DND-41 (cell line): ENCODE data around the gene RNF5.

Experiments used
- ATAC-seq: fragments of 200-7000 bp; cut with Tn5 transposase; 3 replicates; pipeline ENCODE4 v1.9.1; 2021; ENCODE audit warnings: low read depth; ENCODE audit not compliant: insufficient read depth
- DNase-seq: peaks from one replicate; pipeline ENCODE4 v3.0.0-alpha.2; 2020
- H2AFZ ChIP-seq: 2 replicates; pipeline ENCODE4 v1.6.0; 2012; ENCODE audit warnings: low read depth, low read length
- H3K27ac ChIP-seq: 2 replicates; pipeline ENCODE4 v1.5.1; 2012; ENCODE audit warnings: low read length, inconsistent platforms
- H3K27me3 ChIP-seq: fragments of 200-600 bp; sonication (generic); 2 replicates; pipeline ENCODE4 v1.6.0; 2012; ENCODE audit warnings: low read length, mild to moderate bottlenecking, inconsistent platforms; ENCODE audit not compliant: insufficient read depth, poor library complexity
- H3K36me3 ChIP-seq: 2 replicates; pipeline ENCODE4 v1.5.1; 2012; ENCODE audit warnings: low read length, inconsistent platforms; ENCODE audit not compliant: insufficient read depth
- H3K4me1 ChIP-seq: 2 replicates; pipeline ENCODE4 v1.5.1; 2012; ENCODE audit warnings: mild to moderate bottlenecking, low read length; ENCODE audit not compliant: insufficient read depth
- H3K4me2 ChIP-seq: 2 replicates; pipeline ENCODE4 v1.6.0; 2012; ENCODE audit warnings: mild to moderate bottlenecking, moderate library complexity, low read length, inconsistent platforms; ENCODE audit not compliant: insufficient read depth
- H3K4me3 ChIP-seq, 2 experiments: fragments of 200-600 bp in 1 of 2; shearing (Covaris generic) in 1 of 2; 2 replicates each; pipeline ENCODE4 v1.5.1; 2012 to 2016; ENCODE audit warnings: inconsistent platforms in 2 of 2, low read length in 2 of 2, mild to moderate bottlenecking in 2 of 2, low read depth in 1 of 2, moderate library complexity in 1 of 2
- H3K79me2 ChIP-seq: 2 replicates; pipeline ENCODE4 v1.6.0; 2012; ENCODE audit warnings: low read length, inconsistent platforms; ENCODE audit not compliant: insufficient read depth
- H3K9ac ChIP-seq: 2 replicates; pipeline ENCODE4 v1.6.0; 2012; ENCODE audit warnings: low read depth, mild to moderate bottlenecking, inconsistent platforms, low read length, moderate library complexity
- H3K9me3 ChIP-seq: 2 replicates; pipeline ENCODE4 v1.5.1; 2012; ENCODE audit warnings: low read length, moderate library complexity, mild to moderate bottlenecking, inconsistent platforms; ENCODE audit not compliant: insufficient read depth, severe bottlenecking
- H4K20me1 ChIP-seq: 2 replicates; pipeline ENCODE4 v1.6.0; 2012; ENCODE audit warnings: low read length; ENCODE audit not compliant: insufficient read depth
- CTCF ChIP-seq: IDR thresholded peaks from 2 replicates; pipeline ENCODE4 v1.5.1; 2012; ENCODE audit warnings: borderline replicate concordance, low read length, moderate library complexity, mild to moderate bottlenecking; ENCODE audit not compliant: poor library complexity, severe bottlenecking; ENCODE audit errors: extremely low read depth
- EZH2 ChIP-seq: IDR thresholded peaks from 3 replicates; pipeline ENCODE4 v1.6.1; 2012; ENCODE audit warnings: borderline replicate concordance, low read depth, mild to moderate bottlenecking, moderate library complexity, low read length, inconsistent platforms; ENCODE audit not compliant: severe bottlenecking

Gene RNF5

GRCh38 chr6:32203426-32204267 lies 25.4 kb downstream of the RNF5 start:
- Histone ChIP-seq H3K27me3 (no peaks in the 10 kb centered on the region), H3K36me3 (no peaks in the 10 kb centered on the region), H3K79me2 (no peaks in the 10 kb centered on the region), H3K27ac (no peak overlapping the region), H3K4me2 (no peak overlapping the region), H2AFZ (no peak overlapping the region), H4K20me1 (no peaks in the 10 kb centered on the region), H3K9me3 (no peaks in the 10 kb centered on the region), H3K4me3 (no peak overlapping the region), H3K4me1 (no peaks in the 10 kb centered on the region), H3K9ac (no peak overlapping the region)
- no peak for DNase-seq
- no peak for ATAC-seq
- TF ChIP-seq EZH2 (no peak), CTCF (no peak)

GRCh38 chr6:32204268-32204715 lies 26.1 kb downstream of the RNF5 start:
- DNase-seq (no peak), ATAC-seq (no peak)
- Histone ChIP-seq H3K27me3 (no peaks in the 10 kb centered on the region), H2AFZ (no peak overlapping the region), H3K27ac (no peak overlapping the region), H3K4me2 (no peak overlapping the region), H3K4me1 (no peaks in the 10 kb centered on the region), H3K4me3 (no peak overlapping the region), H3K79me2 (no peaks in the 10 kb centered on the region), H4K20me1 (no peaks in the 10 kb centered on the region), H3K9ac (no peak overlapping the region), H3K36me3 (no peaks in the 10 kb centered on the region), H3K9me3 (no peaks in the 10 kb centered on the region)
- no peak for TF ChIP-seq EZH2
- no peak for TF ChIP-seq CTCF

GRCh38 chr6:32208996-32209395 lies 30.8 kb downstream of the RNF5 start:
- no peaks in the 10 kb centered on the region for H3K9me3 ChIP-seq
- H3K9ac ChIP-seq, result no peak overlapping the region
- H3K27me3 ChIP-seq, result peaks cover 3% of the 10 kb centered on the region
- H2AFZ ChIP-seq, result no peak overlapping the region
- H3K79me2 ChIP-seq, result no peaks in the 10 kb centered on the region
- H3K4me2 ChIP-seq, result no peak overlapping the region
- no peaks in the 10 kb centered on the region for H3K4me1 ChIP-seq
- H4K20me1 ChIP-seq, result no peaks in the 10 kb centered on the region
- H3K4me3 ChIP-seq, result no peak overlapping the region
- no peak for DNase-seq
- H3K27ac ChIP-seq, result no peak overlapping the region
- no peaks in the 10 kb centered on the region for H3K36me3 ChIP-seq
- TF ChIP-seq EZH2, result no peak
- TF ChIP-seq CTCF, result no peak
- no peak for ATAC-seq
